RWPE1 (cell line): ENCODE data around the gene LGSN.
"Not testable (repeated sequence)": the region's sequence is repeated elsewhere in the genome, so short reads cannot be mapped to it uniquely, and the experiment has no call there.

Experiments used
- CTCF ChIA-PET: fragments of 350-600 bp; sonication (Branson Sonifier 250); formaldehyde crosslinking; extraction: SDS; loops from one replicate; lab custom pipeline; 2021; lab: Yijun Ruan, JAX
- POLR2A ChIA-PET: fragments of 400-600 bp; formaldehyde crosslinking; extraction: SDS; loops from one replicate; lab custom pipeline; 2020; ENCODE audit warnings: antibody characterized with exemption; ENCODE audit not compliant: low non-redundant PET; lab: Yijun Ruan, JAX
- DNase-seq: peaks from one replicate; pipeline ENCODE4 v3.0.0; 2012; ENCODE audit warnings: low spot score
- H3K27ac ChIP-seq: fragments of 450-650 bp; 2 replicates; pipeline ENCODE4 v1.5.1; 2017

Gene LGSN

GRCh38 chr6:63225987-63226386 is 93.8 kb downstream of the LGSN start:
- CTCF ChIA-PET, result interaction anchor here (0.6 kb wide), 2 partner anchors 1083 to 1417 kb away, joined by 3 to 6 read pairs; no protein-coding TSS in a partner anchor
- H3K27ac ChIP-seq, POLR2A ChIA-PET: not testable (repeated sequence)
- peak; percentile 3 for DNase-seq
